H9 (cell line): ENCODE results near the gene ABCB1. TPM values are rescaled to one million over a fixed set of nuclear protein-coding genes. Genes with fewer than 3 reads are reported as not detected.
"Not testable (repeated sequence)": the region's sequence is repeated elsewhere in the genome, so short reads cannot be mapped to it uniquely, and the experiment has no call there.

ENCODE experiments used
- DNase-seq: peaks from one replicate; pipeline ENCODE4 v3.0.0-alpha.2; 2017
- H2AFZ ChIP-seq: one replicate; pipeline ENCODE4 v1.6.1; 2013; ENCODE audit warnings: mild to moderate bottlenecking, low read length, control low read depth, moderate library complexity
- H2AK5ac ChIP-seq: 2 replicates; pipeline ENCODE4 v1.6.1; 2013; ENCODE audit warnings: low read length, control low read depth, mixed read lengths; ENCODE audit not compliant: insufficient read length
- H2BK120ac ChIP-seq: one replicate; pipeline ENCODE4 v1.6.1; 2013; ENCODE audit warnings: low read depth, mild to moderate bottlenecking, low read length, control low read depth, inconsistent platforms; ENCODE audit not compliant: poor library complexity, severe bottlenecking
- H2BK12ac ChIP-seq: 2 replicates; pipeline ENCODE4 v1.6.1; 2013; ENCODE audit warnings: low read length, control low read depth, mixed read lengths, low read depth; ENCODE audit not compliant: insufficient read length
- H2BK15ac ChIP-seq: 2 replicates; pipeline ENCODE4 v1.6.1; 2013; ENCODE audit warnings: low read depth, low read length, control low read depth
- H2BK20ac ChIP-seq: one replicate; pipeline ENCODE4 v1.6.1; 2013; ENCODE audit warnings: low read depth, mild to moderate bottlenecking, low read length, control low read depth, inconsistent platforms; ENCODE audit not compliant: poor library complexity, severe bottlenecking
- H2BK5ac ChIP-seq: 2 replicates; pipeline ENCODE4 v1.6.1; 2013; ENCODE audit warnings: low read length, control low read depth, mixed read lengths; ENCODE audit not compliant: insufficient read length
- H3K14ac ChIP-seq: 2 replicates; pipeline ENCODE4 v1.6.1; 2013; ENCODE audit warnings: low read length, control low read depth; ENCODE audit not compliant: insufficient read depth
- H3K18ac ChIP-seq: 2 replicates; pipeline ENCODE4 v1.6.1; 2013; ENCODE audit warnings: low read depth, mild to moderate bottlenecking, mixed read lengths, low read length, control low read depth; ENCODE audit not compliant: insufficient read length
- H3K23ac ChIP-seq: 2 replicates; pipeline ENCODE4 v1.6.1; 2013; ENCODE audit warnings: low read length, control low read depth, mixed read lengths, low read depth; ENCODE audit not compliant: insufficient read length
- H3K23me2 ChIP-seq: 2 replicates; pipeline ENCODE4 v1.6.1; 2013; ENCODE audit warnings: low read depth, mild to moderate bottlenecking, mixed read lengths, low read length, control low read depth; ENCODE audit not compliant: insufficient read length, poor library complexity, severe bottlenecking
- H3K27ac ChIP-seq: 2 replicates; pipeline ENCODE4 v1.5.1; 2013; ENCODE audit warnings: low read length, control low read depth, mixed read lengths, low read depth; ENCODE audit not compliant: insufficient read length
- H3K27me3 ChIP-seq: 2 replicates; pipeline ENCODE4 v1.6.1; 2013; ENCODE audit warnings: low read length, control low read depth, inconsistent platforms; ENCODE audit not compliant: insufficient read depth
- H3K4ac ChIP-seq: 2 replicates; pipeline ENCODE4 v1.6.1; 2013; ENCODE audit warnings: low read depth, mild to moderate bottlenecking, control low read depth, inconsistent platforms, low read length, moderate library complexity
- H3K4me1 ChIP-seq: 2 replicates; pipeline ENCODE4 v1.6.1; 2013; ENCODE audit warnings: low read length, control low read depth, inconsistent platforms; ENCODE audit not compliant: insufficient read depth
- H3K4me2 ChIP-seq: 2 replicates; pipeline ENCODE4 v1.6.1; 2013; ENCODE audit warnings: low read length, control low read depth, mixed read lengths; ENCODE audit not compliant: insufficient read length, insufficient read depth
- H3K56ac ChIP-seq: 2 replicates; pipeline ENCODE4 v1.6.1; 2013; ENCODE audit warnings: low read depth, mild to moderate bottlenecking, mixed read lengths, low read length, control low read depth; ENCODE audit not compliant: insufficient read length
- H3K79me1 ChIP-seq: 2 replicates; pipeline ENCODE4 v1.6.1; 2013; ENCODE audit warnings: low read depth, mild to moderate bottlenecking, moderate library complexity, low read length, control low read depth, inconsistent platforms; ENCODE audit not compliant: insufficient read depth, poor library complexity, severe bottlenecking
- H3K79me2 ChIP-seq: 2 replicates; pipeline ENCODE4 v1.6.1; 2013; ENCODE audit warnings: low read length, control low read depth, inconsistent platforms; ENCODE audit not compliant: insufficient read depth
- H3K9ac ChIP-seq: 2 replicates; pipeline ENCODE4 v1.6.1; 2013; ENCODE audit warnings: low read length, control low read depth, mixed read lengths; ENCODE audit not compliant: insufficient read length; ENCODE audit errors: extremely low read depth
- H3K9me3 ChIP-seq: one replicate; pipeline ENCODE4 v1.6.1; 2013; ENCODE audit warnings: low read depth, low read length, inconsistent platforms; ENCODE audit not compliant: control insufficient read depth
- H3T11ph ChIP-seq: one replicate; pipeline ENCODE4 v1.6.1; 2013; ENCODE audit warnings: mild to moderate bottlenecking, low read length, control low read depth, inconsistent platforms
- H4K20me1 ChIP-seq: one replicate; pipeline ENCODE4 v1.6.1; 2013; ENCODE audit not compliant: control insufficient read depth, insufficient read length, insufficient read depth
- H4K5ac ChIP-seq: 2 replicates; pipeline ENCODE4 v1.6.1; 2013; ENCODE audit warnings: low read depth, mild to moderate bottlenecking, mixed read lengths, low read length, control low read depth; ENCODE audit not compliant: insufficient read length
- H4K8ac ChIP-seq: replicated peaks from 2 replicates; pipeline ENCODE4 v1.6.1; 2013; ENCODE audit warnings: low read length, control low read depth, mixed read lengths, low read depth; ENCODE audit not compliant: insufficient read length
- H4K91ac ChIP-seq: 2 replicates; pipeline ENCODE4 v1.6.1; 2013; ENCODE audit warnings: low read depth, mild to moderate bottlenecking, moderate library complexity, mixed read lengths, low read length, control low read depth; ENCODE audit not compliant: insufficient read length
- H3K27ac Mint-ChIP-seq, 3 experiments: 2 replicates in 2 of 3; 3 replicates in 1 of 3; pipeline ENCODE4 v1.8.0; 2020 to 2021; ENCODE audit warnings: mixed read lengths in 3 of 3, mild to moderate bottlenecking in 1 of 3, moderate library complexity in 1 of 3
- H3K27me3 Mint-ChIP-seq: 2 replicates; pipeline ENCODE4 v1.8.0; 2021; ENCODE audit warnings: low read depth, mild to moderate bottlenecking, moderate library complexity, mixed read lengths
- H3K36me3 Mint-ChIP-seq, 3 experiments: 2 replicates in 2 of 3; 3 replicates in 1 of 3; pipeline ENCODE4 v1.8.0; 2020 to 2021; ENCODE audit warnings: low read depth in 3 of 3, mixed read lengths in 3 of 3; ENCODE audit not compliant: insufficient read depth in 1 of 3
- H3K4me1 Mint-ChIP-seq, 2 experiments: 2 replicates each; pipeline ENCODE4 v1.8.0; 2020; ENCODE audit warnings: mixed read lengths in 2 of 2
- H3K4me3 Mint-ChIP-seq, 2 experiments: 2 replicates in 1 of 2; 3 replicates in 1 of 2; pipeline ENCODE4 v1.8.0; 2020 to 2021; ENCODE audit warnings: mild to moderate bottlenecking in 2 of 2, mixed read lengths in 2 of 2, moderate library complexity in 1 of 2
- H3K9me3 Mint-ChIP-seq, 2 experiments: 2 replicates in 1 of 2; 3 replicates in 1 of 2; pipeline ENCODE4 v1.8.0; 2020; ENCODE audit warnings: mild to moderate bottlenecking in 2 of 2, mixed read lengths in 2 of 2, moderate library complexity in 1 of 2
- WGBS: extraction: QIAGEN DNeasy Blood & Tissue Kit; methylation state at CpG from one replicate; pipeline ENCODE4 v1.1.7; 2013; ENCODE audit warnings: missing lambda C conversion rate, low lambda C conversion rate, mixed read lengths; ENCODE audit not compliant: insufficient read length; ENCODE audit errors: extremely low coverage; 5-methylcytosine and 5-hydroxymethylcytosine counted together
- total RNA-seq: library from RNA; stranded (reverse); gene quantifications from 2 replicates; pipeline ENCODE4 v1.2.1, GENCODE V29; 2021
- TF ChIP-seq, protein P1 (sequence below): fragments of 200-600 bp; sonication (generic); conservative IDR thresholded peaks from 3 replicates; pipeline ENCODE4 v1.8.0; 2021; ENCODE audit warnings: antibody characterized with exemption, mild to moderate bottlenecking

ABCB1 gene
- total RNA-seq, 1 experiment from 2014 or later: 0.33 TPM

DNA sequence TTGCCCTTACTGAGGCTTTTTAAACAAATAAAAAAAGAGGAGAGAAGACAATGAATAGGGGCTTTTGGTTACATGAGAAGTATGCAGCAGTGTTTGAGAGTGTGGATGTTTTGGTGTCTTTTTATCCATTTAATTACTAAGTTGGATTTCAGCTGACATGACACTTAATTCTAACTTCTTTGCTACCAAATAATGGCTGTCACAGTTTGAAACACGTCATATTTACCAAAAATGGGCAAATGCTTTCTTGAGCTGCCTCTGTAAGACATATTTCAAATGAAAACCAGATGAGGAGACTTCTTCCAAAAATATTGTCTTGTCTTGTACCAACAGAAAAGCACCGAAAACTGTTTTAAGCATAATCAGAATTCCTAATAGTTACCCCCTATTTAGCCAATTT is 129.2 kb downstream of the ABCB1 start:
- H3K23ac ChIP-seq: no peak overlapping the region
- H3K23me2 ChIP-seq: peaks cover 8% of the 10 kb centered on the region
- H3K9me3 ChIP-seq: no peaks in the 10 kb centered on the region
- H3K4ac ChIP-seq: no peak overlapping the region
- H2BK12ac ChIP-seq: no peak overlapping the region
- no peak overlapping the region for H3K27ac Mint-ChIP-seq
- H3K27ac ChIP-seq: no peak overlapping the region
- H3K36me3 Mint-ChIP-seq: peaks cover 9 to 16% (median 15%) of the 10 kb centered on the region in 3 experiments
- no peak overlapping the region for H2AK5ac ChIP-seq
- H3K4me1 ChIP-seq: no peaks in the 10 kb centered on the region
- H3K18ac ChIP-seq: no peak overlapping the region
- no peak overlapping the region for H3K4me2 ChIP-seq
- H2BK15ac ChIP-seq: no peak overlapping the region
- no peak overlapping the region for H2BK20ac ChIP-seq
- H3K27me3 Mint-ChIP-seq: peaks cover 29% of the 10 kb centered on the region
- no peak overlapping the region for H3K4me3 Mint-ChIP-seq
- no peaks in the 10 kb centered on the region for H3K79me2 ChIP-seq
- no peaks in the 10 kb centered on the region for H4K20me1 ChIP-seq
- TF ChIP-seq, protein P1, sequence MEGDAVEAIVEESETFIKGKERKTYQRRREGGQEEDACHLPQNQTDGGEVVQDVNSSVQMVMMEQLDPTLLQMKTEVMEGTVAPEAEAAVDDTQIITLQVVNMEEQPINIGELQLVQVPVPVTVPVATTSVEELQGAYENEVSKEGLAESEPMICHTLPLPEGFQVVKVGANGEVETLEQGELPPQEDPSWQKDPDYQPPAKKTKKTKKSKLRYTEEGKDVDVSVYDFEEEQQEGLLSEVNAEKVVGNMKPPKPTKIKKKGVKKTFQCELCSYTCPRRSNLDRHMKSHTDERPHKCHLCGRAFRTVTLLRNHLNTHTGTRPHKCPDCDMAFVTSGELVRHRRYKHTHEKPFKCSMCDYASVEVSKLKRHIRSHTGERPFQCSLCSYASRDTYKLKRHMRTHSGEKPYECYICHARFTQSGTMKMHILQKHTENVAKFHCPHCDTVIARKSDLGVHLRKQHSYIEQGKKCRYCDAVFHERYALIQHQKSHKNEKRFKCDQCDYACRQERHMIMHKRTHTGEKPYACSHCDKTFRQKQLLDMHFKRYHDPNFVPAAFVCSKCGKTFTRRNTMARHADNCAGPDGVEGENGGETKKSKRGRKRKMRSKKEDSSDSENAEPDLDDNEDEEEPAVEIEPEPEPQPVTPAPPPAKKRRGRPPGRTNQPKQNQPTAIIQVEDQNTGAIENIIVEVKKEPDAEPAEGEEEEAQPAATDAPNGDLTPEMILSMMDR: no peak
- no peak overlapping the region for H2BK120ac ChIP-seq
- H4K8ac ChIP-seq: no peak overlapping the region
- H3K79me1 ChIP-seq: no peaks in the 10 kb centered on the region
- H4K91ac ChIP-seq: no peak overlapping the region
- DNase-seq: no peak
- peaks cover 14 to 19% of the 10 kb centered on the region in 2 experiments for H3K9me3 Mint-ChIP-seq
- H3K27me3 ChIP-seq: peaks cover 5% of the 10 kb centered on the region; the same call in 1 of the 2 replicates
- no peak overlapping the region for H3T11ph ChIP-seq
- no peak overlapping the region for H4K5ac ChIP-seq
- no peak overlapping the region for H2BK5ac ChIP-seq
- H2AFZ ChIP-seq: no peak overlapping the region
- no peak overlapping the region for H3K14ac ChIP-seq
- H3K4me1 Mint-ChIP-seq: peaks cover 8 to 9% of the 10 kb centered on the region in 2 experiments
- WGBS: no CpG with 5 or more reads among the region's 2 CpGs
- no peak overlapping the region for H3K56ac ChIP-seq
- H3K9ac ChIP-seq: no peak overlapping the region

GRCh38 chr7:87469204-87469603 is 131.5 kb downstream of the ABCB1 start:
- H3K27me3 Mint-ChIP-seq: peaks cover 13% of the 10 kb centered on the region
- not testable (repeated sequence) for H2BK120ac ChIP-seq, H2AK5ac ChIP-seq, H2AFZ ChIP-seq, H3K4me3 Mint-ChIP-seq, H3K23ac ChIP-seq, H4K5ac ChIP-seq, H2BK12ac ChIP-seq, H3K79me2 ChIP-seq, H3K18ac ChIP-seq, H3K4me2 ChIP-seq, H3K4me1 ChIP-seq, H3K27ac ChIP-seq, H4K20me1 ChIP-seq, H2BK20ac ChIP-seq, H3T11ph ChIP-seq, H4K91ac ChIP-seq, H3K56ac ChIP-seq, H3K9me3 ChIP-seq, H2BK5ac ChIP-seq, DNase-seq, H3K23me2 ChIP-seq, H3K27me3 ChIP-seq, H3K4ac ChIP-seq, H3K14ac ChIP-seq, H3K79me1 ChIP-seq, H3K27ac Mint-ChIP-seq, H2BK15ac ChIP-seq, H4K8ac ChIP-seq, H3K9ac ChIP-seq
- peaks cover 21 to 26% of the 10 kb centered on the region in 2 experiments for H3K9me3 Mint-ChIP-seq
- peaks cover 9 to 28% (median 20%) of the 10 kb centered on the region in 3 experiments for H3K36me3 Mint-ChIP-seq
- H3K4me1 Mint-ChIP-seq: peaks cover 9 to 15% of the 10 kb centered on the region in 2 experiments
